Gastrocnemius medialis (tissue), 4 donors: ENCODE results near the gene ITPR2.

Experiments used
- CTCF ChIP-seq, 5 experiments: fragments of 450-650 bp in 3 of 5; fragments of 200-600 bp in 2 of 5; sonication (generic) in 2 of 5; IDR thresholded peaks in 4 of 5; conservative IDR thresholded peaks in 1 of 5; 1 replicate in 4 of 5; 2 replicates in 1 of 5; pipeline ENCODE4 v1.5.1; 2016 to 2019; ENCODE audit warnings: antibody characterized with exemption in 5 of 5, mild to moderate bottlenecking in 3 of 5, moderate library complexity in 3 of 5
- POLR2A ChIP-seq, 2 donors: fragments of 450-650 bp; IDR thresholded peaks; one replicate each; pipeline ENCODE4 v1.6.1; 2017; ENCODE audit warnings: antibody characterized with exemption in 2 of 2, mild to moderate bottlenecking in 2 of 2, moderate library complexity in 2 of 2

- no peak for TF ChIP-seq CTCF (IDR thresholded peaks at IDR 0.05 in 4 of 5, conservative IDR thresholded peaks at IDR 0.05 in 1 of 5)
- no peak for TF ChIP-seq POLR2A (IDR thresholded peaks at IDR 0.05)
These were observed 340.6 kb downstream of the ITPR2 start for GRCh38 chr12:26492406-26492805.
